Measurements from ENCODE around the gene CACNA1C.

GRCh38 chr12:2543801-2544200 lies 491.0 kb downstream of the CACNA1C start:
- TF ChIP-seq CTCF (conservative IDR thresholded peaks at IDR 0.05 in 1 of 2, IDR thresholded peaks at IDR 0.05 in 1 of 2; ENCODE audit: extremely low read depth in 1 of 2, insufficient read depth in 1 of 2, low read depth in 1 of 2, low read length in 2 of 2) (no peak), EZH2 (IDR thresholded peaks at IDR 0.05; ENCODE audit: borderline replicate concordance, low read length) (no peak)
